GM10248 (cell line): ENCODE measurements around the gene COQ7.

Source experiments
- CTCF ChIA-PET: fragments of 300-600 bp; sonication (Branson Sonifier 250); formaldehyde crosslinking; extraction: SDS; loops from one replicate; lab custom pipeline; 2021; ENCODE audit warnings: antibody characterized with exemption; lab: Yijun Ruan, JAX
- POLR2A ChIA-PET: fragments of 350-650 bp; sonication (Branson Sonifier 250); formaldehyde crosslinking; extraction: SDS; loops from one replicate; lab custom pipeline; 2020; ENCODE audit warnings: antibody characterized with exemption; lab: Yijun Ruan, JAX
- DNase-seq: peaks from one replicate; pipeline ENCODE4 v3.0.0; 2012; ENCODE audit errors: extremely low spot score
- CTCF ChIP-seq: IDR thresholded peaks from 2 replicates; pipeline ENCODE4 v1.5.1; 2012; ENCODE audit warnings: mild to moderate bottlenecking, low read depth; ENCODE audit errors: extremely low read depth, missing control alignments, control extremely low read depth

Gene COQ7

GRCh38 chr16:19119564-19119963 is 52.1 kb downstream of the COQ7 start:
- POLR2A ChIA-PET = interaction anchor here (0.6 to 1.1 kb wide), 2 partner anchors 10 to 12 kb away, joined by 3 to 6 read pairs; no protein-coding TSS in a partner anchor
- TF ChIP-seq CTCF = no peak
- CTCF ChIA-PET = interaction anchor here (0.9 to 1.2 kb wide), 3 partner anchors 11 to 253 kb away, joined by 3 to 4 read pairs (median 4); no protein-coding TSS in a partner anchor
- no peak for DNase-seq

- no peak for TF ChIP-seq CTCF
- DNase-seq = no peak
- ChIA-PET POLR2A (no interaction called here), CTCF (interaction anchor here (0.8 to 4.7 kb wide), 3 partner anchors 10 to 37 kb away, joined by 3 to 16 read pairs (median 4); partner anchors contain the start of gene ITPRIPL2)
Measured at GRCh38 chr16:19123535-19124178, 56.2 kb downstream of the COQ7 start.

GRCh38 chr16:19126300-19126699 is 58.9 kb downstream of the COQ7 start:
- no peak for DNase-seq
- TF ChIP-seq CTCF = no peak
- POLR2A ChIA-PET = interaction anchor here (0.7 kb wide), 1 partner anchor 9 kb away, joined by 3 read pairs; no protein-coding TSS in a partner anchor
- CTCF ChIA-PET = interaction anchor here (1.5 to 4.7 kb wide), 2 partner anchors 9 to 40 kb away, joined by 6 to 16 read pairs; no protein-coding TSS in a partner anchor

- ChIA-PET CTCF (interaction anchor here (0.9 to 1.2 kb wide), 3 partner anchors 10 to 41 kb away, joined by 3 to 7 read pairs (median 4); no protein-coding TSS in a partner anchor), POLR2A (interaction anchor here (1.6 kb wide), 1 partner anchor 10 kb away, joined by 3 read pairs; no protein-coding TSS in a partner anchor)
- no peak for DNase-seq
- no peak for TF ChIP-seq CTCF
Measured at GRCh38 chr16:19127205-19127604, 59.8 kb downstream of the COQ7 start.

- CTCF ChIA-PET = interaction anchor here (0.9 to 1.2 kb wide), 3 partner anchors 10 to 41 kb away, joined by 3 to 7 read pairs (median 4); no protein-coding TSS in a partner anchor
- POLR2A ChIA-PET = interaction anchor here (1.6 kb wide), 1 partner anchor 10 kb away, joined by 3 read pairs; no protein-coding TSS in a partner anchor
- TF ChIP-seq CTCF = no peak
- no peak for DNase-seq
Measured at GRCh38 chr16:19127674-19128131, 60.3 kb downstream of the COQ7 start.

- no peak for TF ChIP-seq CTCF
- ChIA-PET CTCF (interaction anchor here (1.2 to 3.1 kb wide), 2 partner anchors 12 to 42 kb away, joined by 7 to 14 read pairs; no protein-coding TSS in a partner anchor), POLR2A (interaction anchor here (1.6 kb wide), 1 partner anchor 11 kb away, joined by 3 read pairs; no protein-coding TSS in a partner anchor)
- DNase-seq = no peak
Measured at GRCh38 chr16:19128454-19129200, 61.2 kb downstream of the COQ7 start.
